HepG2 (cell line): ENCODE measurements around the gene ATP8A2. TPM values are rescaled to one million over a fixed set of nuclear protein-coding genes. Genes with fewer than 3 reads are reported as not detected.

ENCODE experiments used
- ATAC-seq: fragments of 200-7000 bp; cut with Tn5 transposase; 3 replicates; pipeline ENCODE4 v1.9.1; 2020; ENCODE audit warnings: mild to moderate bottlenecking, moderate library complexity
- BruUV-seq: library from RNA; stranded (reverse); fragments of 400-500 nt; replicated peaks from 2 replicates; lab custom pipeline; 2021; lab: Mats Ljungman, UMichigan
- CTCF ChIA-PET: fragments of 300-600 bp; formaldehyde crosslinking; extraction: SDS; loops from one replicate; lab custom pipeline; 2021; ENCODE audit warnings: low total read pairs, inconsistent platforms, low intra/inter-chr PET ratio; lab: Yijun Ruan, JAX
- POLR2A ChIA-PET: fragments of 350-600 bp; sonication (Branson Sonifier 250); formaldehyde crosslinking; loops from one replicate; lab custom pipeline; 2020; ENCODE audit warnings: antibody characterized with exemption, inconsistent platforms; lab: Yijun Ruan, JAX
- DNase-seq: peaks from one replicate; pipeline ENCODE4 v3.0.0-alpha.2; 2015; ENCODE audit warnings: low spot score
- FAIRE-seq: peaks from 3 replicates; lab custom pipeline; 2011; peaks lifted over from hg19 to GRCh38; lab: Jason Lieb, UNC
- H2AFZ ChIP-seq: one replicate; pipeline ENCODE4 v1.6.1; 2011; ENCODE audit warnings: low read length, inconsistent platforms
- H3K27ac ChIP-seq: fragments of 300-600 bp; 3 replicates; pipeline ENCODE4 v1.8.0; 2011; ENCODE audit warnings: mixed run types, mild to moderate bottlenecking, mixed read lengths, low read length, inconsistent platforms; ENCODE audit not compliant: insufficient read depth; ENCODE audit errors: extremely low read length
- H3K27me3 ChIP-seq, 2 experiments: fragments of 200-600 bp in 1 of 2; 2 replicates in 1 of 2; 3 replicates in 1 of 2; pipeline versions ENCODE4 v1.6.0 to v1.8.0; 2011; ENCODE audit warnings: low read length in 2 of 2, mild to moderate bottlenecking in 2 of 2, moderate library complexity in 2 of 2, inconsistent platforms in 1 of 2; ENCODE audit not compliant: insufficient read depth in 2 of 2, control insufficient read depth in 1 of 2
- H3K36me3 ChIP-seq, 2 experiments: fragments of 200-600 bp in 1 of 2; replicated peaks in 1 of 2; 2 replicates in 1 of 2; 3 replicates in 1 of 2; pipeline versions ENCODE4 v1.5.1 to v1.8.0; 2011; ENCODE audit warnings: low read length in 2 of 2, inconsistent platforms in 1 of 2; ENCODE audit not compliant: insufficient read depth in 2 of 2, control insufficient read depth in 1 of 2
- H3K4me1 ChIP-seq: 2 replicates; pipeline ENCODE4 v1.5.1; 2012; ENCODE audit warnings: low read length, inconsistent platforms; ENCODE audit not compliant: insufficient read depth
- H3K4me2 ChIP-seq: 2 replicates; pipeline ENCODE4 v1.6.0; 2011; ENCODE audit warnings: low read depth, low read length, inconsistent platforms
- H3K4me3 ChIP-seq, 3 experiments: fragments of 200-600 bp in 1 of 3; sonication (generic), shearing (Covaris generic) in 1 of 3; replicated peaks in 1 of 3; 2 replicates each; pipeline ENCODE4 v1.5.1; 2011 to 2016; ENCODE audit warnings: low read length in 3 of 3, inconsistent platforms in 2 of 3, low read depth in 2 of 3, mild to moderate bottlenecking in 2 of 3, control low read depth in 1 of 3, mixed read lengths in 1 of 3; ENCODE audit not compliant: insufficient read depth in 1 of 3
- H3K79me2 ChIP-seq: one replicate; pipeline ENCODE4 v1.6.1; 2011; ENCODE audit warnings: low read length, inconsistent platforms; ENCODE audit not compliant: insufficient read depth
- H3K9ac ChIP-seq: 2 replicates; pipeline ENCODE4 v1.6.0; 2011; ENCODE audit warnings: mild to moderate bottlenecking, low read depth, low read length, inconsistent platforms; ENCODE audit not compliant: insufficient read depth
- H3K9me3 ChIP-seq: 2 replicates; pipeline ENCODE4 v1.5.1; 2012; ENCODE audit warnings: mild to moderate bottlenecking, low read length
- H4K20me1 ChIP-seq: 2 replicates; pipeline ENCODE4 v1.6.0; 2011; ENCODE audit warnings: inconsistent platforms, mild to moderate bottlenecking, low read length, moderate library complexity; ENCODE audit not compliant: insufficient read depth
- BRF2 ChIP-seq: sonication (generic); formaldehyde crosslinking; IDR thresholded peaks from 2 replicates; pipeline ENCODE4 v1.8.1; 2022; ENCODE audit warnings: mild to moderate bottlenecking, missing genetic modification reagents
- CBFB ChIP-seq: sonication (generic); formaldehyde crosslinking; IDR thresholded peaks from 2 replicates; pipeline ENCODE4 v1.4.0; 2020; ENCODE audit warnings: missing genetic modification reagents
- EP300 ChIP-seq, 3 experiments: sonication (generic) in 1 of 3; formaldehyde crosslinking in 1 of 3; IDR thresholded peaks; 2 replicates each; pipeline versions ENCODE4 v1.5.1 to v1.6.1; 2011 to 2020; ENCODE audit warnings: low read depth in 2 of 3, low read length in 2 of 3, borderline replicate concordance in 1 of 3, improper control_type of control experiment in 1 of 3, mild to moderate bottlenecking in 1 of 3, missing genetic modification reagents in 1 of 3, moderate library complexity in 1 of 3
- LBX2 ChIP-seq: sonication (generic); formaldehyde crosslinking; IDR thresholded peaks from 2 replicates; pipeline ENCODE4 v1.5.0; 2020; ENCODE audit warnings: missing genetic modification reagents, mild to moderate bottlenecking, borderline replicate concordance
- TOPORS ChIP-seq: sonication (generic); formaldehyde crosslinking; IDR thresholded peaks from 2 replicates; pipeline ENCODE4 v1.8.0; 2023; ENCODE audit warnings: mild to moderate bottlenecking, missing genetic modification reagents
- ZNF609 ChIP-seq: sonication (generic); formaldehyde crosslinking; IDR thresholded peaks from 2 replicates; pipeline ENCODE4 v1.4.0; 2020; ENCODE audit warnings: mild to moderate bottlenecking, missing genetic modification reagents, borderline replicate concordance
- WGBS: methylation state at CpG from one replicate; pipeline ENCODE4 v1.1.6; 2017; ENCODE audit warnings: low lambda C conversion rate; 5-methylcytosine and 5-hydroxymethylcytosine counted together
- in situ Hi-C: cut with HindIII; loops from 2 replicates; pipeline ENCODE4 v1.10.0; 2017; ENCODE audit warnings: low pct_unique_long_range_greater_than_20kb; ENCODE audit not compliant: extremely low pct_ligation_motif_present
- intact Hi-C: fragments of 100-400 bp; cut with micrococcal nuclease; formaldehyde crosslinking; loops from one replicate; pipeline ENCODE4 v1.10.0; 2022; ENCODE audit not compliant: unreplicated experiment
- polyA plus RNA-seq, 8 experiments: library from polyadenylated mRNA; depleted of rRNA in 3 of 8; stranded (reverse) in 7 of 8; unstranded in 1 of 8; fragments of >200 nt; fragmentation: Illumina TruSeq in 4 of 8; extraction: Trizol in 4 of 8; gene quantifications; 2 replicates each; pipeline versions ENCODE4 v1.2.1 to v1.2.3, GENCODE V29; 2011 to 2016; ENCODE audit warnings: low read depth in 4 of 8, missing spikeins in 1 of 8, mixed read lengths in 1 of 8; ENCODE audit not compliant: insufficient read depth in 1 of 8
- total RNA-seq, 5 experiments: library from RNA; depleted of rRNA; stranded (reverse); fragments of >200 nt; fragmentation: Illumina TruSeq; extraction: Trizol; gene quantifications; 2 replicates each; pipeline ENCODE4 v1.2.3, GENCODE V29; 2016; ENCODE audit warnings: low read depth in 1 of 5
- TF ChIP-seq, protein P1 (sequence below): sonication (generic); formaldehyde crosslinking; IDR thresholded peaks from 2 replicates; pipeline ENCODE4 v1.8.1; 2023; ENCODE audit warnings: mild to moderate bottlenecking, inconsistent platforms, moderate library complexity, missing genetic modification reagents, borderline replicate concordance
- TF ChIP-seq, protein P2 (sequence below): sonication (generic); formaldehyde crosslinking; IDR thresholded peaks from 2 replicates; pipeline ENCODE4 v1.4.0; 2020; ENCODE audit warnings: missing genetic modification reagents, mild to moderate bottlenecking, borderline replicate concordance
- TF ChIP-seq, protein P3 (sequence below), 2 experiments: sonication (generic) in 1 of 2; formaldehyde crosslinking in 1 of 2; IDR thresholded peaks; 2 replicates each; pipeline versions ENCODE4 v1.5.1 to v1.6.1; 2011 to 2020; ENCODE audit warnings: borderline replicate concordance in 1 of 2, low read depth in 1 of 2, low read length in 1 of 2, mild to moderate bottlenecking in 1 of 2, missing genetic modification reagents in 1 of 2, moderate library complexity in 1 of 2

The ATP8A2 gene
- total and polyA plus RNA-seq, 2 of the 13 experiments (the other 11 are each of a cell fraction or from before 2014, with no cell fraction given), result 0.09 TPM; not detected in 1

GRCh38 chr13:26025196-26025595, 653.4 kb downstream of the ATP8A2 start:
- no peak for FAIRE-seq
- H2AFZ ChIP-seq, result no peak overlapping the region
- TF ChIP-seq EP300 (IDR thresholded peaks at IDR 0.05; ENCODE audit: low read depth in 2 of 2, low read length in 2 of 2), result no peak
- no peak for TF ChIP-seq EP300 (CRISPR knock-in tag; IDR thresholded peaks at IDR 0.05; ENCODE audit: borderline replicate concordance)
- TF ChIP-seq, protein P1, sequence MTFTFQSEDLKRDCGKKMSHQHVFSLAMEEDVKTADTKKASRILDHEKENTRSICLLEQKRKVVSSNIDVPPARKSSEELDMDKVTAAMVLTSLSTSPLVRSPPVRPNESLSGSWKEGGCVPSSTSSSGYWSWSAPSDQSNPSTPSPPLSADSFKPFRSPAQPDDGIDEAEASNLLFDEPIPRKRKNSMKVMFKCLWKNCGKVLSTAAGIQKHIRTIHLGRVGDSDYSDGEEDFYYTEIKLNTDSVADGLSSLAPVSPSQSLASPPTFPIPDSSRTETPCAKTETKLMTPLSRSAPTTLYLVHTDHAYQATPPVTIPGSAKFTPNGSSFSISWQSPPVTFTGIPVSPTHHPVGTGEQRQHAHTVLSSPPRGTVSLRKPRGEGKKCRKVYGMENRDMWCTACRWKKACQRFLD (CRISPR knock-in tag), result no peak
- TF ChIP-seq, protein P2, sequence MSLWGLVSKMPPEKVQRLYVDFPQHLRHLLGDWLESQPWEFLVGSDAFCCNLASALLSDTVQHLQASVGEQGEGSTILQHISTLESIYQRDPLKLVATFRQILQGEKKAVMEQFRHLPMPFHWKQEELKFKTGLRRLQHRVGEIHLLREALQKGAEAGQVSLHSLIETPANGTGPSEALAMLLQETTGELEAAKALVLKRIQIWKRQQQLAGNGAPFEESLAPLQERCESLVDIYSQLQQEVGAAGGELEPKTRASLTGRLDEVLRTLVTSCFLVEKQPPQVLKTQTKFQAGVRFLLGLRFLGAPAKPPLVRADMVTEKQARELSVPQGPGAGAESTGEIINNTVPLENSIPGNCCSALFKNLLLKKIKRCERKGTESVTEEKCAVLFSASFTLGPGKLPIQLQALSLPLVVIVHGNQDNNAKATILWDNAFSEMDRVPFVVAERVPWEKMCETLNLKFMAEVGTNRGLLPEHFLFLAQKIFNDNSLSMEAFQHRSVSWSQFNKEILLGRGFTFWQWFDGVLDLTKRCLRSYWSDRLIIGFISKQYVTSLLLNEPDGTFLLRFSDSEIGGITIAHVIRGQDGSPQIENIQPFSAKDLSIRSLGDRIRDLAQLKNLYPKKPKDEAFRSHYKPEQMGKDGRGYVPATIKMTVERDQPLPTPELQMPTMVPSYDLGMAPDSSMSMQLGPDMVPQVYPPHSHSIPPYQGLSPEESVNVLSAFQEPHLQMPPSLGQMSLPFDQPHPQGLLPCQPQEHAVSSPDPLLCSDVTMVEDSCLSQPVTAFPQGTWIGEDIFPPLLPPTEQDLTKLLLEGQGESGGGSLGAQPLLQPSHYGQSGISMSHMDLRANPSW, result no peak
- TF ChIP-seq, protein P3, sequence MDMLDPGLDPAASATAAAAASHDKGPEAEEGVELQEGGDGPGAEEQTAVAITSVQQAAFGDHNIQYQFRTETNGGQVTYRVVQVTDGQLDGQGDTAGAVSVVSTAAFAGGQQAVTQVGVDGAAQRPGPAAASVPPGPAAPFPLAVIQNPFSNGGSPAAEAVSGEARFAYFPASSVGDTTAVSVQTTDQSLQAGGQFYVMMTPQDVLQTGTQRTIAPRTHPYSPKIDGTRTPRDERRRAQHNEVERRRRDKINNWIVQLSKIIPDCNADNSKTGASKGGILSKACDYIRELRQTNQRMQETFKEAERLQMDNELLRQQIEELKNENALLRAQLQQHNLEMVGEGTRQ (IDR thresholded peaks at IDR 0.05; ENCODE audit: low read depth, low read length), result no peak
- TF ChIP-seq, protein P3 (CRISPR knock-in tag; IDR thresholded peaks at IDR 0.05; ENCODE audit: borderline replicate concordance), result no peak
- TF ChIP-seq TOPORS (CRISPR knock-in tag), result no peak
- no peak for TF ChIP-seq ZNF609 (CRISPR knock-in tag)
- TF ChIP-seq LBX2, result no peak
- no peak for TF ChIP-seq BRF2 (CRISPR knock-in tag)
- no peak for TF ChIP-seq CBFB

More at GRCh38 chr13:26025196-26025595, 653.4 kb downstream of the ATP8A2 start:
- in situ Hi-C loops, result no loop called here
- intact Hi-C loops, result no loop called here
- Histone ChIP-seq H3K4me3 (no peak overlapping the region), H3K4me2 (no peak overlapping the region), H3K27ac (no peak overlapping the region), H4K20me1 (no peaks in the 10 kb centered on the region), H3K27me3 (peaks cover 0 to 13% of the 10 kb centered on the region in 2 experiments; a peak in 4 of 5 replicates), H3K9me3 (no peaks in the 10 kb centered on the region), H3K9ac (no peak overlapping the region), H3K4me1 (no peaks in the 10 kb centered on the region), H3K79me2 (no peaks in the 10 kb centered on the region), H3K36me3 (no peaks in the 10 kb centered on the region)
- BruUV-seq, result no TSS peak
- ATAC-seq (no peak), DNase-seq (no peak)
- POLR2A ChIA-PET, result no interaction called here
- CTCF ChIA-PET, result no interaction called here
- WGBS, result 20% methylated on average over 8 of the region's 12 CpGs
